ENCODE measurements around the gene GPR146. TPM values are rescaled to one million over a fixed set of nuclear protein-coding genes. Genes with fewer than 3 reads are reported as not detected.

GPR146 gene
- total RNA-seq, 1 donor from 2014 or later, result 1.9 TPM

DNA sequence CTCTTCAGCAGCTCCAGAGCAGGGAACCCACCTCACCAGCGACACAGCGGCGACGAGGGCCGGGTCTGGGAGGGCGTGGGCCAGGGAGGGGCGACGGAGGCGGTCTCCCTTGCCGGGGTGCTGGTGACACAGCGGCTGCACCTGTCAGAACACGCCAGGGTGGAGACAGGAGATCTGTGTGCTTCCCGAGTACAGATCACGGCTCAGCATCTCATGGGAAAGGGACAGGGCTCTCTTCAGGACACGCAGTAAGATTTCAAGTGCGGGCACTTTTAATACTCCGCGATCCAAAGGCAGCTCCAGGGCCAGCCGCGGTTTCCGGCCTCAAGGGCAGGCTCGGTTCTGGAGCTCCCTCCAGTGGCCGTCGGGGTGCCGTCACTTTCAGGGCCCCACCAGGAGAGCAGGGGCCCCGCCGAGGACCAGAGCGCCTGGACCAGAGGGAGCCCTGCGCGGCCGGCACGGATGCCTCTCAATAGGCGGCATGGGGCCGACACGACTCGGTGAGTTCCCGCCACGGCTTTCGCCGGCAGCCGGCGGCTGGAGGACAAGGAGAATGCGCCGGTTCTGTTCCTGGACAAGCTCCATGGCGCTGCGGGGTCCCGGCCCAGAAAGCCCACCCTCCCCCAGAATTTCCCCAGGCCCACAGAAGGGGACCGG lies 21.4 kb downstream of the GPR146 start:
- TF ChIP-seq, protein P1, sequence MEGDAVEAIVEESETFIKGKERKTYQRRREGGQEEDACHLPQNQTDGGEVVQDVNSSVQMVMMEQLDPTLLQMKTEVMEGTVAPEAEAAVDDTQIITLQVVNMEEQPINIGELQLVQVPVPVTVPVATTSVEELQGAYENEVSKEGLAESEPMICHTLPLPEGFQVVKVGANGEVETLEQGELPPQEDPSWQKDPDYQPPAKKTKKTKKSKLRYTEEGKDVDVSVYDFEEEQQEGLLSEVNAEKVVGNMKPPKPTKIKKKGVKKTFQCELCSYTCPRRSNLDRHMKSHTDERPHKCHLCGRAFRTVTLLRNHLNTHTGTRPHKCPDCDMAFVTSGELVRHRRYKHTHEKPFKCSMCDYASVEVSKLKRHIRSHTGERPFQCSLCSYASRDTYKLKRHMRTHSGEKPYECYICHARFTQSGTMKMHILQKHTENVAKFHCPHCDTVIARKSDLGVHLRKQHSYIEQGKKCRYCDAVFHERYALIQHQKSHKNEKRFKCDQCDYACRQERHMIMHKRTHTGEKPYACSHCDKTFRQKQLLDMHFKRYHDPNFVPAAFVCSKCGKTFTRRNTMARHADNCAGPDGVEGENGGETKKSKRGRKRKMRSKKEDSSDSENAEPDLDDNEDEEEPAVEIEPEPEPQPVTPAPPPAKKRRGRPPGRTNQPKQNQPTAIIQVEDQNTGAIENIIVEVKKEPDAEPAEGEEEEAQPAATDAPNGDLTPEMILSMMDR (IDR thresholded peaks at IDR 0.05; ENCODE audit: unreplicated experiment), result peak; percentile 86
- Mint-ChIP-seq H3K9me3 (ENCODE audit: low read depth) (no peaks in the 10 kb centered on the region), H3K27me3 (peaks cover 8% of the 10 kb centered on the region), H3K36me3 (ENCODE audit: insufficient read depth) (peaks cover 3% of the 10 kb centered on the region), H3K4me1 (ENCODE audit: low read depth) (peaks cover 9% of the 10 kb centered on the region), H3K4me3 (ENCODE audit: low read depth) (no peak overlapping the region), H3K27ac (peak overlapping the region; percentile 49)
- peak; percentile 80 for DNase-seq (ENCODE audit: low spot score, unreplicated experiment)

DNA sequence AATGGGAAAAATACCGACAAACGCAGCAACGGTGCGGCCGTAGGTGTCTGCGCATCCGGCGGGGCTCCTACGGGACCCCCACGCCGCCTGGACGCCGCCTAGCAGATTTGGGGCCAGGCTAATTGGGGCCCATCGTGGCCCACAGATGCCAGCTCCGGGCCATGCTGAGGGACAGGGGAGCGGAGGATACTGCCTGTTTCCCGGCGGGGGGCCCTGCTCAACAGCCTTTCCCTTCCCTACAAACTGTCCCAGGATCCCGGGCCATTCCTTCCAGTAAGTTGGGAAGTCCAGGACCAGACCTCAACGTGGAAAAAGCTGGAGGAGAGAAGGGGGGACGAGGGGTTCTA lies 21.9 kb downstream of the GPR146 start:
- no peak for DNase-seq (ENCODE audit: low spot score, unreplicated experiment)
- peaks cover 3% of the 10 kb centered on the region for H3K36me3 Mint-ChIP-seq (ENCODE audit: insufficient read depth)
- H3K27me3 Mint-ChIP-seq, result peaks cover 8% of the 10 kb centered on the region
- TF ChIP-seq, protein P1 (IDR thresholded peaks at IDR 0.05; ENCODE audit: unreplicated experiment), result no peak
- H3K4me1 Mint-ChIP-seq (ENCODE audit: low read depth), result peaks cover 11% of the 10 kb centered on the region
- H3K9me3 Mint-ChIP-seq (ENCODE audit: low read depth), result no peaks in the 10 kb centered on the region
- H3K27ac Mint-ChIP-seq, result no peak overlapping the region
- H3K4me3 Mint-ChIP-seq (ENCODE audit: low read depth), result no peak overlapping the region

DNA sequence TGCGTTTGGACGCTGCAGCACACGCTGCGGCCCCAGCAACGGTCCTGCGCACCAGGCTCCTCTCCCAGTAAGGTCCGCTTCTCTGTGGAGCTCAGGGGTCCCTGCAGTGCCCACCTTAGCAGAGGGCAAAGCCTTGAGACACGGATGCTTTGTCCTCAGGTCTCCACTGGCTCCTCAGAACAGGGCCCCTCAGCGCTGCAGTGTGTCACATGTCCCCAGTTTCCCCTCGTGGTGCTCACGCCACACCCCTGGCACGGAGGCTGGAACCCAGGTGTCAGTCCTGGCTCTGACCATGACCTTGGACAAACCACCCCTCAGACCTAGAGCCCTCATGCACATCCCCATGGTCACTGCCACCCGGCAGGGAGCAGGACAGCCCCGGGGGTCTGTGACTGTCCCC lies 23.7 kb downstream of the GPR146 start:
- Mint-ChIP-seq H3K4me1 (ENCODE audit: low read depth) (peaks cover 11% of the 10 kb centered on the region), H3K36me3 (ENCODE audit: insufficient read depth) (peaks cover 3% of the 10 kb centered on the region), H3K27me3 (no peaks in the 10 kb centered on the region), H3K4me3 (ENCODE audit: low read depth) (no peak overlapping the region), H3K27ac (peak overlapping the region; percentile 95), H3K9me3 (ENCODE audit: low read depth) (no peaks in the 10 kb centered on the region)
- no peak for DNase-seq (ENCODE audit: low spot score, unreplicated experiment)
- TF ChIP-seq, protein P1 (IDR thresholded peaks at IDR 0.05; ENCODE audit: unreplicated experiment), result no peak

DNA sequence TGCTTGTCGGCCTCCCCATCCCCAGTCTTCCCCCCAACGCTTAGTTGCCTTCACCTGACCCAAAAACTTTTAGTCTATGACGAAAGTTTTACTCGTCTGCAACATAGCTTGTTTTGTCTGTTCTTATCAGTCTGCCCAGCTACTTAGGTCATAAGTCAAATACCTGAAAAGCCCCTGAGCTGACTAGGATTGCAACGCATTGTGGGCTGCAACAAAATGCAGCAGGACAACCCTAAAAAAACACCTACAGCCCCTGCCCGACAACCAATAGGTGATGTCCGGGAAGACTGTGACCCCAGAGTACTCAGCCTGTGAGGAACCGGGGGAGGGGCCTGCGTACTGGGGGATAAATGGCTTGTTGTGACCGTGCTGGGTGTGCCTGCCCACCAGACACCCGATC lies 24.3 kb downstream of the GPR146 start:
- Mint-ChIP-seq H3K9me3 (ENCODE audit: low read depth) (no peaks in the 10 kb centered on the region), H3K27ac (peak overlapping the region; percentile 95), H3K27me3 (no peaks in the 10 kb centered on the region), H3K4me1 (ENCODE audit: low read depth) (peaks cover 15% of the 10 kb centered on the region), H3K4me3 (ENCODE audit: low read depth) (no peak overlapping the region), H3K36me3 (ENCODE audit: insufficient read depth) (peaks cover 3% of the 10 kb centered on the region)
- TF ChIP-seq, protein P1 (IDR thresholded peaks at IDR 0.05; ENCODE audit: unreplicated experiment), result no peak
- DNase-seq (ENCODE audit: low spot score, unreplicated experiment), result no peak

DNA sequence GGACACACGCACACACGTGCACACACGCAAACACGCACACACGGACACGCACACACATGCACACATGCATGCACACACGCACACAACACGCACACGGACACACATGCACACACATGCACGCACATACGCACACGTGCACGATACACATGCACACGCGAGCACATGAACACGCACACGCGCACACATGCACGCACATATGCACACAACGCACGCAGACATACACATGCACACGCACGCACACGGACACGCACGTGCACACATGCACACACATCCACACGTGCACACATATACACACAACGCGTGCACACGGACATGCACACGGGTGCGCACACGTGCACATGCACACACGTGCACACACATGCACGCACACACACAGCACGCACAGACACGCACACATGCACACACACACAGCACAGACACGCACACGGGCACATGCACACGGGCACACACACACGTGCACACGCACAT lies 26.2 kb downstream of the GPR146 start:
- no peaks in the 10 kb centered on the region for H3K27me3 Mint-ChIP-seq
- H3K4me3 Mint-ChIP-seq (ENCODE audit: low read depth), result no peak overlapping the region
- no peak for DNase-seq (ENCODE audit: low spot score, unreplicated experiment)
- no peak overlapping the region for H3K27ac Mint-ChIP-seq
- peaks cover 3% of the 10 kb centered on the region for H3K36me3 Mint-ChIP-seq (ENCODE audit: insufficient read depth)
- TF ChIP-seq, protein P1 (IDR thresholded peaks at IDR 0.05; ENCODE audit: unreplicated experiment), result no peak
- peaks cover 17% of the 10 kb centered on the region for H3K4me1 Mint-ChIP-seq (ENCODE audit: low read depth)
- no peaks in the 10 kb centered on the region for H3K9me3 Mint-ChIP-seq (ENCODE audit: low read depth)
